A549 (cell line): ENCODE measurements around the gene GIT2. TPM values are rescaled to one million over a fixed set of nuclear protein-coding genes. Genes with fewer than 3 reads are reported as not detected.
A peak's percentile ranks its signal among the peaks of the same experiment; 100 is the strongest.

Experiments
- ATAC-seq, 2 experiments: fragments of 200-7000 bp in 1 of 2; fragments of >200 bp in 1 of 2; cut with Nextera tagmentation in 1 of 2; cut with Tn5 transposase in 1 of 2; 3 replicates each; pipeline versions ENCODE4 v1.8.0 to v1.9.1; 2018 to 2020; ENCODE audit warnings: mild to moderate bottlenecking in 1 of 2, moderate library complexity in 1 of 2
- CTCF ChIA-PET: fragments of 300-600 bp; sonication (Branson Sonifier 250); formaldehyde crosslinking; extraction: SDS; loops from one replicate; lab custom pipeline; 2021; ENCODE audit warnings: antibody characterized with exemption, inconsistent platforms; lab: Yijun Ruan, JAX
- POLR2A ChIA-PET: fragments of 350-600 bp; formaldehyde crosslinking; extraction: SDS; loops from one replicate; lab custom pipeline; 2021; ENCODE audit warnings: antibody characterized with exemption, inconsistent platforms; lab: Yijun Ruan, JAX
- DNase-seq, 2 experiments: peaks; one replicate each; pipeline versions ENCODE4 v3.0.0 to v3.0.0-alpha.2; 2011 to 2016; ENCODE audit warnings: low read depth in 1 of 2, low spot score in 1 of 2
- FAIRE-seq: peaks from 2 replicates; lab custom pipeline; 2011; peaks lifted over from hg19 to GRCh38; lab: Jason Lieb, UNC
- H3K27ac ChIP-seq, 2 experiments: fragments of >200 bp; sonication (Bioruptor Twin); formaldehyde crosslinking; 3 replicates each; pipeline ENCODE4 v1.5.1; 2016 to 2017
- H3K4me1 ChIP-seq: fragments of >200 bp; sonication (Bioruptor Twin); formaldehyde crosslinking; 3 replicates; pipeline ENCODE4 v1.6.1; 2016
- H3K4me2 ChIP-seq: fragments of >200 bp; sonication (Bioruptor Twin); formaldehyde crosslinking; 3 replicates; pipeline ENCODE4 v1.6.1; 2016
- H3K4me3 ChIP-seq: fragments of >200 bp; sonication (Bioruptor Twin); formaldehyde crosslinking; 3 replicates; pipeline ENCODE4 v1.5.1; 2016
- H3K9me3 ChIP-seq: fragments of >200 bp; sonication (Bioruptor Twin); formaldehyde crosslinking; 3 replicates; pipeline ENCODE4 v1.6.1; 2016
- EHF ChIP-seq: fragments of 250-450 bp; sonication (Bioruptor Pico); IDR thresholded peaks from 2 replicates; pipeline ENCODE4 v1.5.0; 2020; ENCODE audit warnings: mild to moderate bottlenecking
- EHMT2 ChIP-seq: fragments of 200-600 bp; sonication (generic); IDR thresholded peaks from 2 replicates; pipeline ENCODE4 v1.6.1; 2016; ENCODE audit warnings: antibody characterized with exemption, low read depth, mild to moderate bottlenecking, moderate library complexity
- FOXS1 ChIP-seq: fragments of 250-450 bp; sonication (Bioruptor Pico); IDR thresholded peaks from 2 replicates; pipeline ENCODE4 v1.5.0; 2020; ENCODE audit warnings: mild to moderate bottlenecking, moderate library complexity
- GATA3 ChIP-seq: IDR thresholded peaks from 2 replicates; pipeline ENCODE4 v1.6.1; 2012; ENCODE audit warnings: borderline replicate concordance
- HDAC2 ChIP-seq: fragments of 200-600 bp; sonication (generic); IDR thresholded peaks from 2 replicates; pipeline ENCODE4 v1.6.1; 2016
- HOXB13 ChIP-seq: fragments of 250-450 bp; sonication (Bioruptor Pico); IDR thresholded peaks from 2 replicates; pipeline ENCODE4 v1.5.0; 2020; ENCODE audit warnings: low read depth, mild to moderate bottlenecking, moderate library complexity
- JUN ChIP-seq, 2 experiments: fragments of >200 bp; sonication (Bioruptor Twin); formaldehyde crosslinking; IDR thresholded peaks; 2 replicates in 1 of 2; 3 replicates in 1 of 2; pipeline ENCODE4 v1.6.1; 2016 to 2017
- KDM5A ChIP-seq: fragments of 200-600 bp; sonication (generic); IDR thresholded peaks from 2 replicates; pipeline ENCODE4 v1.6.1; 2016; ENCODE audit warnings: antibody characterized with exemption, mild to moderate bottlenecking
- POLR2AphosphoS2 ChIP-seq: conservative IDR thresholded peaks from 2 replicates; pipeline ENCODE4 v1.6.1; 2012; ENCODE audit warnings: low read length, improper control_type of control experiment, inconsistent platforms
- RCOR1 ChIP-seq: fragments of 150-350 bp; IDR thresholded peaks from 2 replicates; pipeline ENCODE4 v1.6.1; 2014; ENCODE audit warnings: antibody characterized with exemption, low read length, low read depth
- RFX5 ChIP-seq: fragments of 450-650 bp; IDR thresholded peaks from 2 replicates; pipeline ENCODE4 v1.7.1; 2014; ENCODE audit warnings: antibody characterized with exemption, mild to moderate bottlenecking, moderate library complexity
- TFCP2L1 ChIP-seq: fragments of 250-450 bp; sonication (Bioruptor Pico); IDR thresholded peaks from 2 replicates; pipeline ENCODE4 v1.5.0; 2021; ENCODE audit warnings: mild to moderate bottlenecking
- TP53 ChIP-seq: fragments of 250-450 bp; sonication (Bioruptor Pico); IDR thresholded peaks from 2 replicates; pipeline ENCODE4 v1.5.0; 2021; ENCODE audit warnings: mild to moderate bottlenecking, moderate library complexity
- ZFP36 ChIP-seq: fragments of 450-650 bp; IDR thresholded peaks from 2 replicates; pipeline ENCODE4 v1.6.1; 2014; ENCODE audit warnings: borderline replicate concordance; ENCODE audit not compliant: partially characterized antibody
- WGBS: methylation state at CpG from one replicate; pipeline ENCODE4 v1.1.6; 2017; ENCODE audit errors: missing lambda C conversion rate; 5-methylcytosine and 5-hydroxymethylcytosine counted together
- polyA plus RNA-seq, 4 experiments: library from polyadenylated mRNA; depleted of rRNA in 3 of 4; stranded (reverse); fragments of >200 nt; fragmentation: RNase III in 1 of 4; extraction: RNeasy Plus Mini Kit Qiagen cat#74134 plus additional on column Dnase treatment in 1 of 4; gene quantifications; 2 replicates in 3 of 4; 3 replicates in 1 of 4; pipeline ENCODE4 v1.2.3, GENCODE V29; 2011 to 2017
- TF ChIP-seq, protein P1 (sequence below): IDR thresholded peaks from 2 replicates; pipeline ENCODE4 v1.6.1; 2012
- TF ChIP-seq, protein P2 (sequence below): fragments of 450-650 bp; IDR thresholded peaks from 2 replicates; pipeline ENCODE4 v1.6.1; 2014; ENCODE audit warnings: antibody characterized with exemption
- TF ChIP-seq, protein P3 (sequence below): IDR thresholded peaks from 2 replicates; pipeline ENCODE4 v1.6.1; 2012
- TF ChIP-seq, protein P4 (sequence below): fragments of 150-350 bp; IDR thresholded peaks from 2 replicates; pipeline ENCODE4 v1.6.1; 2014; ENCODE audit warnings: low read depth, mild to moderate bottlenecking, low read length
- TF ChIP-seq, protein P5 (sequence below): IDR thresholded peaks from 2 replicates; pipeline ENCODE4 v1.6.1; 2012; ENCODE audit warnings: low read depth, borderline replicate concordance

Gene GIT2
- polyA plus RNA-seq, 2 of the 4 experiments (the other 2 are of a cell fraction) = 18.5 to 38.0 TPM

DNA sequence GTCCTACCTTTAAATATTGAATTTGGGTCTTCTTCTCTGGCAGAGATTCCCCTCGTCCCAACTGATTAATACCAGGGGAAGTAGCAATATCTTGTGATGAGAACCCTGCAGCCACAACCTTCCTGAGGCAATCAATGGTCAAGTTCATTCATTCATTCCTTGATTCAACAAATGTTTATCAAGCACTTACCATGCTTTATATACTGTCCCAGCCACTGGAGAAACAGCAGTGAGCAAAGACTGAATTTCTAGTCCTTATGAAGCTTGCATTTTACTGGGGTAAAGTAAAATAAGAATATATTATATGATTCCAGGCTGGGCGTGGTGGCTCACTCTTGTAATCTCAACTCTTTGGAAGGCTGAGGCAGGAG, 300 bp upstream of the GIT2 start:
- TF ChIP-seq, protein P1, sequence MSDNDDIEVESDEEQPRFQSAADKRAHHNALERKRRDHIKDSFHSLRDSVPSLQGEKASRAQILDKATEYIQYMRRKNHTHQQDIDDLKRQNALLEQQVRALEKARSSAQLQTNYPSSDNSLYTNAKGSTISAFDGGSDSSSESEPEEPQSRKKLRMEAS = peak; percentile 12; the same call in 1 of the 2 replicates
- TF ChIP-seq, protein P2, sequence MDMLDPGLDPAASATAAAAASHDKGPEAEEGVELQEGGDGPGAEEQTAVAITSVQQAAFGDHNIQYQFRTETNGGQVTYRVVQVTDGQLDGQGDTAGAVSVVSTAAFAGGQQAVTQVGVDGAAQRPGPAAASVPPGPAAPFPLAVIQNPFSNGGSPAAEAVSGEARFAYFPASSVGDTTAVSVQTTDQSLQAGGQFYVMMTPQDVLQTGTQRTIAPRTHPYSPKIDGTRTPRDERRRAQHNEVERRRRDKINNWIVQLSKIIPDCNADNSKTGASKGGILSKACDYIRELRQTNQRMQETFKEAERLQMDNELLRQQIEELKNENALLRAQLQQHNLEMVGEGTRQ = no peak
- no peak for TF ChIP-seq TFCP2L1 (CRISPR knock-in tag)
- TF ChIP-seq, protein P3, sequence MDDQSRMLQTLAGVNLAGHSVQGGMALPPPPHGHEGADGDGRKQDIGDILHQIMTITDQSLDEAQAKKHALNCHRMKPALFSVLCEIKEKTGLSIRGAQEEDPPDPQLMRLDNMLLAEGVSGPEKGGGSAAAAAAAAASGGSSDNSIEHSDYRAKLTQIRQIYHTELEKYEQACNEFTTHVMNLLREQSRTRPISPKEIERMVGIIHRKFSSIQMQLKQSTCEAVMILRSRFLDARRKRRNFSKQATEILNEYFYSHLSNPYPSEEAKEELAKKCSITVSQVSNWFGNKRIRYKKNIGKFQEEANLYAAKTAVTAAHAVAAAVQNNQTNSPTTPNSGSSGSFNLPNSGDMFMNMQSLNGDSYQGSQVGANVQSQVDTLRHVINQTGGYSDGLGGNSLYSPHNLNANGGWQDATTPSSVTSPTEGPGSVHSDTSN = no peak
- TF ChIP-seq ZFP36 = no peak
- no peak for TF ChIP-seq RCOR1
- TF ChIP-seq EHMT2 = 0 out of 2 replicates have a peak, but pooled peaks have one; percentile 42
- no peak for TF ChIP-seq POLR2AphosphoS2
- 0 out of 2 replicates have a peak, but pooled peaks have one; percentile 11 for TF ChIP-seq FOXS1 (CRISPR knock-in tag)
- peak; percentile 70; the same call in 1 of the 2 replicates for TF ChIP-seq EHF (CRISPR knock-in tag)
- TF ChIP-seq KDM5A = no peak
- TF ChIP-seq, protein P4, sequence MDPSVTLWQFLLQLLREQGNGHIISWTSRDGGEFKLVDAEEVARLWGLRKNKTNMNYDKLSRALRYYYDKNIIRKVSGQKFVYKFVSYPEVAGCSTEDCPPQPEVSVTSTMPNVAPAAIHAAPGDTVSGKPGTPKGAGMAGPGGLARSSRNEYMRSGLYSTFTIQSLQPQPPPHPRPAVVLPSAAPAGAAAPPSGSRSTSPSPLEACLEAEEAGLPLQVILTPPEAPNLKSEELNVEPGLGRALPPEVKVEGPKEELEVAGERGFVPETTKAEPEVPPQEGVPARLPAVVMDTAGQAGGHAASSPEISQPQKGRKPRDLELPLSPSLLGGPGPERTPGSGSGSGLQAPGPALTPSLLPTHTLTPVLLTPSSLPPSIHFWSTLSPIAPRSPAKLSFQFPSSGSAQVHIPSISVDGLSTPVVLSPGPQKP = no peak
- peak; percentile 50; the same call in 1 of the 2 replicates for TF ChIP-seq TP53 (CRISPR knock-in tag)
- TF ChIP-seq JUN (IDR thresholded peaks at IDR 0.05) = peak in 1 of 2 experiments; percentile 28; a peak in 1 of 5 replicates
- TF ChIP-seq RFX5 = no peak
- TF ChIP-seq GATA3 = no peak
- peak; percentile 22; the same call in 1 of the 2 replicates for TF ChIP-seq HOXB13 (CRISPR knock-in tag)
- no peak for TF ChIP-seq HDAC2
- TF ChIP-seq, protein P5, sequence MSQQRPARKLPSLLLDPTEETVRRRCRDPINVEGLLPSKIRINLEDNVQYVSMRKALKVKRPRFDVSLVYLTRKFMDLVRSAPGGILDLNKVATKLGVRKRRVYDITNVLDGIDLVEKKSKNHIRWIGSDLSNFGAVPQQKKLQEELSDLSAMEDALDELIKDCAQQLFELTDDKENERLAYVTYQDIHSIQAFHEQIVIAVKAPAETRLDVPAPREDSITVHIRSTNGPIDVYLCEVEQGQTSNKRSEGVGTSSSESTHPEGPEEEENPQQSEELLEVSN = no peak
- H3K27ac ChIP-seq = peak overlapping the region; percentile 90 to 96
- no peak for FAIRE-seq
- H3K4me2 ChIP-seq = peak overlapping the region; percentile 95
- peaks cover 30% of the 10 kb centered on the region for H3K4me1 ChIP-seq
- CTCF ChIA-PET = no interaction called here
- no peaks in the 10 kb centered on the region for H3K9me3 ChIP-seq
- no peak for DNase-seq
- no peak; a peak in 1 of 6 replicates for ATAC-seq
- H3K4me3 ChIP-seq = peak overlapping the region; percentile 85
- POLR2A ChIA-PET = no interaction called here
- 50% methylated on average over 2 of the region's 2 CpGs for WGBS

DNA sequence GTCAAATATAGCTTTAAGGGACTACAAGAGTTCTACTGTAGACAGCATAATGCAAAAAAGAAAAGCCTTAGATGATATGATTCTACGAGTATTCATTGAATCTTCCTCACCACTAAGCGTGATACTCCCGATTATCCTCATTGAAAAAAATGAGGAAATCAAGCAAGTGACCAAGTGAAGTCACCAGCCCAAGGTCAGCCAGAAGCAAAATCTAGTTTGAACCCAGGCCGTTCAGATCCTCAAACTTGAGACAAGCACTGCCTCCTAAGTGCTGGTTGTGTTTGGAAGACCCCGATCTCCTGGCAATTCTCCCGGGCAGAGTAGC, 845 bp downstream of the GIT2 start:
- no peak for FAIRE-seq
- Histone ChIP-seq H3K4me2 (peak overlapping the region; percentile 95), H3K9me3 (no peaks in the 10 kb centered on the region), H3K4me3 (peak overlapping the region; percentile 85), H3K27ac (peak overlapping the region; percentile 90 to 96), H3K4me1 (peaks cover 24% of the 10 kb centered on the region)
- WGBS = 15% methylated on average over 6 of the region's 6 CpGs
- POLR2A ChIA-PET = no interaction called here
- ATAC-seq = no peak
- TF ChIP-seq, protein P3 = no peak
- no peak for DNase-seq
- CTCF ChIA-PET = interaction anchor here (0.9 kb wide), 1 partner anchor 436 kb away, joined by 3 read pairs; no protein-coding TSS in a partner anchor
